GM19324 (cell line): ENCODE measurements around the gene MROH7.
"Not testable (repeated sequence)": the region's sequence is repeated elsewhere in the genome, so short reads cannot be mapped to it uniquely, and the experiment has no call there.

Experiments
- ATAC-seq: cut with Tn5 transposase; IDR thresholded peaks from one replicate; pipeline ENCODE4 v1.9.1; 2021; ENCODE audit warnings: mild to moderate bottlenecking, moderate library complexity; ENCODE audit not compliant: unreplicated experiment, low FRiP score

The MROH7 gene

GRCh38 chr1:54609301-54609921 lies 32.2 kb upstream of the MROH7 start:
- no peak for ATAC-seq

- ATAC-seq, result no peak
Observed at GRCh38 chr1:54610048-54610447, 31.5 kb upstream of the MROH7 start.

- ATAC-seq, result no peak
Observed at GRCh38 chr1:54610601-54611580, 30.7 kb upstream of the MROH7 start.

GRCh38 chr1:54611621-54612020 lies 30.0 kb upstream of the MROH7 start:
- ATAC-seq, result no peak

GRCh38 chr1:54614024-54614423 lies 27.6 kb upstream of the MROH7 start:
- ATAC-seq, result no peak

GRCh38 chr1:54614563-54614962 lies 27.0 kb upstream of the MROH7 start:
- no peak for ATAC-seq

GRCh38 chr1:54615531-54616279 lies 25.9 kb upstream of the MROH7 start:
- no peak for ATAC-seq

- ATAC-seq, result no peak
Observed at GRCh38 chr1:54619749-54620148, 21.8 kb upstream of the MROH7 start.

GRCh38 chr1:54623216-54624007 lies 18.2 kb upstream of the MROH7 start, which contains the start of gene FAM151A:
FAM151A (minus strand) TSS chr1:54623525; CDS start chr1:54623395, 130 bp downstream.
- ATAC-seq, result no peak

GRCh38 chr1:54624466-54625464 lies 16.8 kb upstream of the MROH7 start:
- ATAC-seq, result no peak

- ATAC-seq, result no peak
Observed at GRCh38 chr1:54627196-54627595, 14.4 kb upstream of the MROH7 start.

GRCh38 chr1:54635804-54636203 lies 5.8 kb upstream of the MROH7 start:
- not testable (repeated sequence) for ATAC-seq

GRCh38 chr1:54636461-54637446 lies 4.8 kb upstream of the MROH7 start:
- not testable (repeated sequence) for ATAC-seq

- ATAC-seq, result no peak
Observed at GRCh38 chr1:54640361-54640760, 1.2 kb upstream of the MROH7 start.

- ATAC-seq, result no peak
Observed at GRCh38 chr1:54643736-54644135, 2.1 kb downstream of the MROH7 start.

GRCh38 chr1:54645806-54646676 lies 4.5 kb downstream of the MROH7 start:
- no peak for ATAC-seq
